Measurements from ENCODE around the gene TEN1. TPM values are rescaled to one million over a fixed set of nuclear protein-coding genes. Genes with fewer than 3 reads are reported as not detected.

Gene TEN1
- total RNA-seq, 1 experiment from 2014 or later, result 12.6 TPM

DNA sequence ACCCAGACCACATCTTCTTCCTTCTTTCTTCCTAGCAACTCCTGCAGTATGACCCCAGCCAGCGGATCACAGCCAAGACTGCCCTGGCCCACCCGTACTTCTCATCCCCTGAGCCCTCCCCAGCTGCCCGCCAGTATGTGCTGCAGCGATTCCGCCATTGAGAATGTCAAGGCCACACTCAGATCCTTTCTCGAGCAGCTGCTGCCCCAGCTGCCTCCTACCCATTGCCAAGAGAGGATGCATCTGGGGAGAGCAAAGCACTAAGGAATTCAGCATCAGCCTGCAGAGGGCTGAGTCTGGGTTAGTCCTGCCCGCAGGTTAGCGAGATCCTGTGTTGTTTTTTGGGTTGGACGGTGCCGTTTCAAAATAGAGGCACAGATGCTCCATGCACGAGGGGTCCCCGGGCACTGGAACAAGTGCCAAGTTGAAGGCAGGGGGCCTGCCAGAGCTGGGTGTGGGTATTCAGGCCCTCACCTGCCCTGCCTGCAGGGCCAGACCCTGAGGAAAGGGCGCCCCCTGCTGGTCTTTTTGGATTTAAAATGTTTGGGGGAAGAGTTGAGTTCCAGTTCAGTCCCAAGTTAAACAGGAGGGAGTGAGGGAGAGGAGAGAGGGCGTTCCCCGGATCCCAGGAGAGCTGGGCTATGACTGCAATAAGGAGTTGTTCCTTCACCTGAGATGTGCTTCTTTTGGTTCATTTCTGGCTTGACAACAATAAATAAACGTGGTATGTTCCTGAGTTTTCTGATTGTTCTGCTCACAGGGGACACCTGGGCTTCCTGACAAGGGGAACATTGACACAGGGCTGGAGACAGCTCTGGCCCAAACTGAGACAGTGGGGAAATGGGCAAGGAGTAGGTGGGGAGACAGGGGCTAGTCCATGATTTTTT, 26.5 kb downstream of the TEN1 start:
- DNase-seq (ENCODE audit: low read depth), result peak; percentile 43

DNA sequence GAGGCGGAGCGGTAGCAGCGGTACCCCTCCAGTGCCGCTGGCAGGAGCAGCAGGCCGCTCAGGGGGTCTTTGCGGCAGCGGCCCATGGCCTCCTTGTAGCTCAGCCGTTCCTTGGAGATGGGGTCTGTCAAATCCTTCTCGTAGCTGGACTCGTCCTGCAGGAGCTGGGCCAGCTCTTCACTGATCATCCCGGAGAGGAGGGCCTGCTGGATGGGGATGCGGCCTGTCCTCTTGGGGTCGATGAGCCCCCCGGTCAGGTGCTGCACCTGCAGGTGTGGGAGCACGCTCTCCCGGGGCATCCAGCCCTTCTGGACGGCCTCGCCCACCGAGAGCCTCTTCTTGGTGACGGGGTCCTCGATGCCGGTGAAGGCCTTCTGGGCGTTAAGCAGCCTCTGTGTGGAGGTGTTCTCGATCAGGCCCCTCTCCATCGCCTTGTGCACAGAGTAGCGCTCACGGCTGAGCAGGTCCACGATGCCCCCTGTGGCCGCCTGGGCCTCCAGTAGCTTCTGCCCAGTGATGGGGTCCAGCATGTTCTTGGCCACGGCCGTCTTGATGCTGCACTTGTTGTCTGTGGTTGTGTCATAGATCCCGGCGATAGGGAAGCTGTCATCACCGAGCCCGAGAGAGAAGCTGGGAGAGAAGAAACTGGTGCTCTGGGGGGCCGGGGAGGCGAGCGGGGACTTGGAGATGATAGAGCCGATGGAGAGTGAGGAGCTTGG, 28.2 kb downstream of the TEN1 start:
- DNase-seq (ENCODE audit: low read depth), result no peak

DNA sequence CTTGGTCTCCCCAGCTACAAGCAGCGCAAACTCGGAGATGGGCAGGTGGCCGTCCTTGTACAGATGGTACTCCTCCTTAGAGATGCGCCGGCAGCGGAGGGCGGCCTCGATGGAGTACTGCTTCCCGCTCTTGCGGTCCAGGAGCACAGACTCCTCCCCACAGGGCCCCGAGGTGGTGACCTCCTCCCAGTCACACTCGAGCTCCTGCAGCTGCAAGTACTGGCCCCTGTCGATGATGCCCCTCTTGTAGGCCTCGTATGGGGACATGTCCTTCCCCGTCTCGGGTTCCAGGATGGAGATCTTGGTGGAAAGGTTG, 28.8 kb downstream of the TEN1 start:
- DNase-seq (ENCODE audit: low read depth), result no peak

DNA sequence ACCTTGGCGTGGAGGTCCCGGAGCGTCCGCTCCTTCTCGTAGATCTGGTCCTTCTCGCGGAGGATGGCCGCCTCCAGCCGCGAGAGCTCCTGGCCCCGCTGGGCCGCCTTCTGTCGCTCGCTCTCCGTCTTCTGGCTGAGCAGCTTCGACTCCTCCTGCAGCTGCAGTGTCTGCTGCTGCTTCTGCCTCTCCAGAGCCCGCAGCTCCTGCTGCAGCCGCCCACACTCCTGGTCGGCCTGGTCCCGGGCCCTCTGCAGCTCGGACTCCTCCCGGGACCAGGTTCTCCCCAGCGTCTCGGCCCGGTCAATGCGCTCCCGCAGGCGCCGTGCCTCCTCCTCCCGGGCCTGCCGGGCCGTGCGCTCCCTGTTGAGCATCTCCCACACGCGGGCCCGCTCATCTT, 29.2 kb downstream of the TEN1 start:
- no peak for DNase-seq (ENCODE audit: low read depth)

DNA sequence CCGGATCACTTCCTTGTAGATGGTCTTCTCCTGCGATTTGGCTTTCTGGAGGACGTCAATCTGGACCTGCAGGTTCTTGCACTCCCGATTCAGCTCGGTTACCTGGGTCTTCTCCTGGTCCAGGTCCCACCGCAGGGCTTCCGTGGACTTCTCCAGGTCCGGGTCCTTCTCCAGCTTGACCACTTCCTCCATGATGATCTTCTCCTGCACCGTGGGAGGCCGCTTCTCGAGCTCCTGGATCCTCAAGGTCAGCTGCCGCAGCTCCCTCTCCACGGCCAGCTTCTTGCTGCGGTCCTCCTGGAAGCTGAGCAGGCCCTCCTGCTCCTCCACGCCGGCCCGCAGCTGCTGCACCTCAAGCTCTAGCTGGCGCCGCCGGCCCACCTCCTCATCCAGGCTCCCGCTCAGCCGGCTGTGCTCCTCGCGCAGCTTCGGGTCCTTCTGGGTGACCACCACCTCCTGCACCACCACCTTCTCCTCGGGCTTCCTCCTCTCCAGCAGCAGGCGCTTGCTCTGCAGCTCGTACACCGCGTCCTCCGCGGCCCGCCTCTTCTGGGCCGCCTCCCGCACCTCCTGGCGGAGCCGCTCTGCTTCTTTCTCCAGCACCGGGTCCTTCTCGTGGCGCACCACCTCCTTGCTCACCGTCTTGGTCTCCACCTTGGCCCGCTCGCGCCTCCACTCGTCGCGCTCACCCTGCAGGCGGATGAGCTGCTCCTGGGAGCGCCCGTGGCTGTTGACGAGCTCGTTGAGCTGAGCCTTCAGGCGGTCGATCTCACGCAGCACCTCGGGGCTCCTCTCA, 29.8 kb downstream of the TEN1 start:
- no peak for DNase-seq (ENCODE audit: low read depth)

DNA sequence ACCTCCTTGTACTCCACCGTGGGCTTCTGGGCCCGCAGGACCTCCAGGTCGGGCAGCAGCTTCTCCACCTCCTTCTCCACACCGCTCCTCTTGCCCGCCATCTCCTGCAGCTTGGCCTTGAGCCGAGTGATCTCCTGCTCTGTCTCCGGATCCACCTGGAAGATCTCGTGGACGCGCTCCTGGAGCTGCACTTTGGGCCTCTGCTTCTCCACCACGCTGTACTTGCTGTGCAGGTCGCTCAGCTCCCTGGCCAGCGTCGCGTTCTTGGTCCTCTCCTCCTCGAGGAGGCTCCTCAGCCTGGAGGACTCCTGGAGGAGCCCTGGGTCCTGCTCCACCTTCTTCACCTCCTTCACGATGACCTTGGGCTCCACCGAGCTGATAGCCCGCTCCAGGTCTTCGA, 30.4 kb downstream of the TEN1 start:
- DNase-seq (ENCODE audit: low read depth), result no peak

DNA sequence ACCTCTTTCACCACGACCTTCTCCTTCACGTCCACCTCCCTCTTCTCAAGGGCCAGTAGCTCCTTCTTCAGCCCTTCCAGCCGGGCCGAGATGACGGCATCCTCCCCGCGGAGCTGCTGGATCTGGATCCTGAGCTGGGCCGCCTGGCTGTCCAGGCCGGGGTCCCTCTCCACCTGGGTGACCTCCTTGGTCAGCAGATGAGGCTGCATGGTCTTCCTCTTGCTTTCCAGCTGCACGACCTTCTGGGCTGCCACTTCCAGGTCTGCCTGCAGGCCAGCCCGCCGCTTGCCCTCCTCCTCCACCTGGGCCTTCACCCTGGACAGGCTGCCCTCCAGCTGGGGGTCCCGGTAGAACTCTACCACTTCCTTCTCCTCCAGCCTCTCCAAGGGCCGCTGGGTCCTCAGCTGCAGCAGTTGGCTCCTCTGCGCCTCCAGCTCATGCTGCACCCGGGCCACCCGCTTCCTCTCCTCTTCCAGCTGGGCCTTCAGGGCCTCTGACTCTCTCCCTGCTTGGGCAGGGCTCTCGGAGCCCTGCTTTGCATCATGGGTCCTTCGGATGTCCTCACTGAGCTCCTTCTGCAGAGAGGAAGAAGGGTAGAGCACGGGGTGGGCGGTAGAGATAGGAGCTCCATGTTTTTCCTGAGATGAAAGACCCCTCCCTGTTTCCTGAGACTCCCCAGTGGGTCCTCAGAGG, 31.1 kb downstream of the TEN1 start:
- DNase-seq (ENCODE audit: low read depth), result no peak

DNA sequence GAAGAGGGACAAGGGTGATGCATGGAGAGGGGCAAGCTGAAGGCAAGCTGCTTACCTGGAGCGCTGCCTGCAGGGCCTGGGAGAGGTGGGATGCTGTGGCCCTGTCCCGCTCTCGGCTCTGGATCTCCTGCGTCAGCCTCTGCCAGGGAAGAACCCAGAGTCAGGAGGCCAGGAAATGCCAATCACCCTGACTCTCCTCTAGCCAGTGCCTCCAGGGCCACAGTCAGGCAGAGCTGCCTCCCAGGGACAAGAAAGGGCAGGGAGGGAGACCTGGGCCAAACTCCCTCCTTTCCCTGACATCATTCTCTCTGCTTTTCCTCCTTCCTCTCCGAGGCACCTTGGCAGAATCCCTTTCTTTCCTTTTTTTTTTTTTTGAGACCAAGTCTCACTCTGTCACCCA, 32.9 kb downstream of the TEN1 start:
- no peak for DNase-seq (ENCODE audit: low read depth)

DNA sequence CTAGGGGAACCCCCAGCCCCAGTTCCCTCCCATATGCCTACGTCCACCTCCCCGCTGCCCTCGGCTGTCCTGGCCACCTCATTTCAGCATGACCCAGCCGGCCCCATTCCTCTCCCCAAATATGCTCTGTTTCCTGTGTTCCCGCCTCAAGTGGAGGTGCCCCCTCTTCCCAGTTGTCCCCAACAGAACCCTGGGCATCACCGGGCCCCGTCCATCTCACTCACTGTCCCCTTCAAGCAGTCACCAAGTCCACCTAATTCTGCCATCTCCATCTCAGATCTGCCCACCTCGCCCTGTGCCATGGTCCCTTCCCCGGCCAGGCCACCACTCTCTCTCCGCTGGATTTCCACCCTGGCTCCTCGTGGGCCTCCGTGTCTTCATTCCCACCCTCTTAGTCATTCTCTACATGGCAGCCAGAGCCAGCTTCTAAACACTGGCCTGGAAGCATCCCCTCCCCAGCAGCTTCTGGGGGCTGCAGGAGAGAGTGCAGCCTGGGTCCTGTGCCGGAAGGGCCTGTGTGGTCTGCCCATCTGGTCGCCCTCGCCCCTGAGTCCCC, 34.4 kb downstream of the TEN1 start:
- peak; percentile 15 for DNase-seq (ENCODE audit: low read depth)

DNA sequence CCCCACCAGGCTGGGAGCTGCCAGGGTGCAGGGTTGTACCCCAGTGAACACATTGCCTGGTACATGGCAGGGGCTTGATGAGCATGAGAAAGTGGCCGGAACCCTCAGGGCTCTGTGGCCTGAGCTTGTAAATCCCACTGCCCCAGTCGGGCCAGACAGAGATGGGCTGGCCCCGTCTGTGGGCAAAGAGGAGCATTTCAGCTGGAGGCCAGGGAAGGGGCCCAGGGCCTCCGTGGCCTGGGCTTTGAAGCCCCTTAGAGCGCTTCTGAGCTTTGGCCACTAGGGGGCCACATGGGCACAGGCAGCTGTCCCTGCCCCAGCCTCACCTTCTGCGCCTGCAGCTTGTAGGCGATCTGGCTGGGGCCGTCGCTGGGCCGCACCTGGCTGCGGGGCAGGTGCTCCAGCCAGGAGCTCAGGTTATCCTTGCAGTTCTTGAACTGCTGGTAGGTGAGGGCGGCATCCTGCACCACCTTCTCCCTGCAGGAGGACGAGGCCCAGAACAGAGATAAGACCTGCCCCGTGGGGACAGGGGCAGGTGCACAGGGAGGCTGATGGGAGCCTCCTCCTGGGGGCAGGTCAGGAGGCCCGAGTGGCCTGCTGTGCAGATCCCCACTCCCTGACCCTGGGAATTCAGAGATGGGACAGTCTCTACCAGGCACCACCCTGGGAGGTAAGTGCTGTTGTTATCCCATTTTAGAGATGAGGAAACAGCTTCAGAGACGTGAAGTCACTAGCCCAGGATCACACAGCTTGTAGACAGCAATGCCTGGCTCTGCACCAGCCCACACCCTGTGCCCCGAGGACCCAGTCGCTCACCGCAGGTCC, 35.3 kb downstream of the TEN1 start:
- DNase-seq (ENCODE audit: low read depth), result peak; percentile 52

DNA sequence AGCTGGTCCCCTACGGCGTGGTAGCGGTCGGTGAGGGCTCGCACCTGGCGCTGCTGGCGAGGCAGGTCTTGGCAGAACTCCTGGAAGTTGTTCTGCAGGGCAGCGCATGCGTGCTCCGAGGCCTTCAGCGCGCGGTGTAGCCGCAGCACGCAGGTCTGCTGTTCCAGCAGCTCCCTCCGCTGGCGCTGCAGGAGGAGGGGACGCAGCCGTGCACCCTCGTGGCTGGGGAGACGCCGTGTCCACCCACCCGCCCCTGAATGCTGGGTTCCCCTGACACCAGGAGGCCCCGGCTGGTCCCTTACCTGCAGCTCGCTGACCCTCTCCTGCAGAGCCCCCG, 35.9 kb downstream of the TEN1 start:
- peak; percentile 12 for DNase-seq (ENCODE audit: low read depth)

DNA sequence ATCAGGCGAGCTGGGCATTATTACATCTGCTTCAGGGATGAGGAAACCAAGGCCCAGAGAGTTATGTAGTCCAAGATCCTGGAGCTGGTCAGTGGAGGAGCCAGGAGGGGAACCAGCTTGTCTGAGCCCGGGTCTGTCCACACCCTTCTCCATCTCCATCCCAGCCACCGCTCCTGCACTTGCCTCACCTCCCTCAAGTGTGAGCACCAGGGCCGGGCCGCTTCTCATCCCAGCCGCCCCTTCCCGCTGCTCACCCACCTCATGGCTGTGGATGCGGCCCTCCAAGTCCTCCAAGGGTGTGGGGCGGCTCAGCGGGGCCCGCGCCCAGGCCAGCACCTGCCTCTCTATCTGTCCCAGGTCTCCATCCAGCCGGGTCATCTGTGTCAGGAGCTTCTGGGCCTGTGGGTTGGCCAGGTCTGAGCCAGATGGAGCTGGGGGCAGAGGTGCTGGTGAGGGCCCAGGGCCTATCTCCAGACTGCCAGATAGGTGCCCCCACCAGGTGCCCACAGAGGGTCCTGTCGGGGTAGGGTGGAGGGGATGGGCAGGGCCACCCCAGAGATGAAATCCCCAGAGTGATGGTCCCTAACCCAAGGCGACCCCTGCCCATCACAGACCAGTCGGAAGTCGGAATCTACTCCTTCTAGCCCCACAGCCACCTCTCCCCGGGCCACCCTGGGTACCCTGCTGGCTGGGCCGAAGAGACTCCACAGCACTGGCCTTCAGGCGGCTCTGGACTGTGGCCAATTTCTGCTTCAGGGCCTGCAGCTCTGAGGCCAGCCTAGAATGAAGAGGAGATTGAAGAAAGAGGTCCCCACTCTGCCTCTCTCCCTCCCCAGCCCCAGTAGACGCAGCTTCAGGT, 38.7 kb downstream of the TEN1 start:
- DNase-seq (ENCODE audit: low read depth), result no peak

DNA sequence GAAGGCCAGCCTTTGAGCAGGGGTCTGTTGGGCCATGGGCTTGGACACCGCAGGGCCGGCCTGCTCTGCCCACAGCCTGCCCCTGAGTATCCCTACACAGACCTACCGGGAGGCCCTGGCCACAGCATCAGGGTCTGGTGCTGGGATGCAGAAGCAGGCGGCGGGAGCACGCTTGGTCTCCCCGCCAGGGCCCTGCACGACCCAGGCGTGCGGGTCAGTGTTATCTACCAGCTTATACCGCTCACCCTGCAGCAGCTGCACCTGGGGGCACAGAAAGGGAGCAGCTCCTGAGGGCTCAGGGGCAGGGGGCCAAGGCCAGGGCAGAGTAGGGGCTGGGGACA, 39.3 kb downstream of the TEN1 start:
- DNase-seq (ENCODE audit: low read depth), result no peak

DNA sequence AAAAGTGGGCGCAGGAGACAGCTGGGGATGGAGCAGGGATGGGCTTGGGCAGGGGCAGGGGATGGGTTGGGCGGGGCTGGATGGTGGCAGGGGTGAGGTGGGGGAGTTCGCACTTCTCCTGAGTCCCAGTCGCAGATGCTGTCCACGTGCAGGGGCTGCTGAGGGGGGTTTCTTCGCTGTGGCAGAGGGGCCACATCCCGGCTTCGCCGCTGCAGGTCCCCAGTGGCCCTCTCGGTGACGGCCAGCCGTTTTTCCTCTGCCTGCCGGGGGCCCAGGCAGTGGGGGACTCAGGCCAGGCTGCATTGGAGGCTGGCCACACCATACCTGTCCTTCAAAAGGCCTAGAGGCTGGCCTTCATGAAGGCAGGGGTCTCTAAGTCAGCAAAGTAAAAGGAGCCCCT, 39.8 kb downstream of the TEN1 start:
- no peak for DNase-seq (ENCODE audit: low read depth)

DNA sequence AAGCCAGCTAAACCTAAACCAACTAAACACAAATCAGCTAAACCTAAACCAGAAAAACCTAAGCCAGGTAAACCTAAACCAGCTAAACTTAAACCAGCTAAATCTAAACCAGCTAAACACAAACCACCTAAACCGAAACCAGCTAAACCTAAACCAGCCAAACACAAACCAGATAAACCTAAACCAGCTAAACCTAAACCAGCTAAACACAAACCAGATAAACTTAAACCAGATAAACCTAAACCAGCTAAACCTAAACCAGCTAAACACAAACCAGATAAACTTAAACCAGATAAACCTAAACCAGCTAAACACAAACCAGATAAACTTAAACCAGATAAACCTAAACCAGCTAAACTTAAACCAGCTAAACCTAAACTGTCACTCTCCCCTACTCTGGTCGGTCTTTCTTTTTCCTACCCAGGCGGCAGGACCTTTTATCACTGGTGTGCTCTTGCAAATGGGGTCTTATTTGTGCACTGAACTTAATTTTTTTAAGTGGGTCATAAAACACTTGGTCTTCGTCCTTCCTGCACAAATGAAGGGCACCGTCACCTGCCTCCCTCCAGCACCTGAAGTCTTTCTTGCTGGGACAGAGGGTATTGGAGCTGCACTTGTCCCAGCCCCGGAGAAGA, 40.9 kb downstream of the TEN1 start:
- no peak for DNase-seq (ENCODE audit: low read depth)

DNA sequence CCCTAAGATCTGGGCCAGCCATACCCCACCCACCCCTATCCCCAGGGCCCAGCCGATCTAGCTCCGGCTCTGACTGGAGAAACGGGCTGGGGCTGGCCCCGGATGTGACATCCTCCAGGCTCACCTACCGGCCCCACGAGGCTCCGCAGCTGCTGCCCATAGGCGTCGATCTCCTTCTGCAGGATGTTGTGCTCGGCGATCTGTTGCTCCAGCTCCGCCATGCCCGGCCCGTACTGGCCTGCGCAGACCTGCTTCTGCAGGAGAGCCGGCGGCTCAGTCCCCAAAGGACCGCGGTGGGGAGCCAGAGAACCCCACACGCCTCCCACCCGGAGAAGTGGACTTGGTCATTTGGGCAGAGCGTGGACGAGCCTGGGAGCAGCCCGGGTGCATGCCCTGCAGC, 43.2 kb downstream of the TEN1 start:
- no peak for DNase-seq (ENCODE audit: low read depth)

DNA sequence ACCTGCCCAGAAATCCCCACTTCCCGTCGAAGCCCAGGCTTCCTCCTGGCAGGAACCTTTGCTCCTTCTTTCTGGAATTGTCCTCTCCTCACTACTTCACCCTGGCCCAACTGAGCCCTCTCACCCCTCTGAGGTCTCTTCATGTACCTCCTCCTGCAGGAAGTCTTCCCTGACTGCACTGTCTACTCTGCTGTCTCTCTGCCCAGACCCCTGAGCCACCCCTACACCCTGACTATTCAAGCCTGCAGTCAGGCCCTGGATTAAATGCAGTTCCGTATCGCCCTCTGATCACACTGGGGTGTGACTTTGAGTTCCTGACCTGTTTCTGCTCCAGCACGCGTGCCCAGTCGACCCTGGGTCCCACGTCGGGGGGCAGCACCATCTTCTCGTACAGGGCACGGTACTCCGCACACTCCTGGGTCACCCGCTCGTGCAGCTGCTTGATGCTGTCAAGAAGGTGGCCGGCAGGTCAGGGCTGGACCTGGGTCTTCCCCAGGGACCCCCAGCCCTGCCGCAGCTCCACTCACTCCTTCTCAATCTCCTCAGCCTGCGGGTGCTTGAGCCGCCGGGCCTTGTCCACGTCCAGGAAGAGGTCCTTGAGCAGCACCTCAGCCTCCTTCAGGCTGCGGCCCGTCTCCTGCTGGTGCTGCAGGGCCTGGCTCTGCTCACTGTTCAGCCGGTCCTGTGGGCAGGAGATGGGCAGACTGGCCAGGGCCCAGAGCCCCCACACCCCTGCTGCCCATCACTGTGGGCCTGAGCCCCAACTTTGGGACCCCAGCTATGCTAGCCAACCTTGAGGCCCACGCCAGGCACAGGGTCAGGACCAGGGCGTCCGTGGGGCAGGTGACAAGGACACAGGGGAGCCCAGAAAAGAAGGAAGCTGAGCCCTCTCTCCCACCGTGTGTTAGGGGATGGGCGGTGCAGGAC, 44.2 kb downstream of the TEN1 start:
- DNase-seq (ENCODE audit: low read depth), result no peak

DNA sequence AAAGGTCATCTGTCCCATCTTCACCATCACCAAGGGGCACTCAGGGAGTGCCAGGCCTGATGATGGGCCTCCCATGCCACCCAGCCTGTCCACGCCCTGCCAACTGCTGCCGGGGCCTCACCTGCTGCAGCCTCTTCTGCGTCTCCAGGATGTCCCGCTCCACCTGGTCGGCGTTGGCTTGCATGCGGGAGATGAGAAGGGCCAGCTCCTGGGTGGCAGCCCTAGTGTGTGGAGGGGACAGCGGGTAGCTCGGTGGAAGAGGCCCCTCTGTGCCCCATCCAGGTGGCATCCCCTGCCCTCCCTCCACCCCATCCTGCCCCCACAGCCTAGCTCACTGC, 44.8 kb downstream of the TEN1 start:
- no peak for DNase-seq (ENCODE audit: low read depth)

DNA sequence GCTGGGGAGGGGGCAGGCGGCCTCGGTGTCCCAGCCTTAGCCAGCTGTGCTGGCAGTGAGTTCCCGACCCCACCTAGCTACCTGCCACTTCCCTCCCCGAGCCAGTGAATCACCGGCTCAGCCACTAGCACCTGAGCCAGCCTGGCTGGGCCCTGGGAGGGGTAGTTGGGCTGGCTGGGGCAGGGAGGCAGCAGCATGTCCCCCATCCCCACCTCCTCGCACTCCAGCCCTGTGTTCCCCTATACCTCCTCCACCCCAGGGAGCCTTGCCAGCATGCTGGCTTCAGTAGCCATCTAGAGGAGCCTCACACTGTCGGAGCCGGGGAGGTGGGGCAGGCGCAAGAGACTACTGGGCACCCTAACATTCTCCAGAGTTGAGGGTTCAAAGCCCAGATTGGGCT, 45.3 kb downstream of the TEN1 start:
- DNase-seq (ENCODE audit: low read depth), result no peak

Data from RPMI7951 (cell line).